ENCODE measurements around the gene ZNF329. TPM values are rescaled to one million over a fixed set of nuclear protein-coding genes. Genes with fewer than 3 reads are reported as not detected.

The ZNF329 gene
- total RNA-seq, 1 donor from 2014 or later, result 5.7 TPM

GRCh38 chr19:58096884-58097283 is 53.7 kb downstream of the ZNF329 start:
- no peak for TF ChIP-seq CTCF (IDR thresholded peaks at IDR 0.05; ENCODE audit: insufficient read depth, low read length, poor library complexity, severe bottlenecking)
- no peak overlapping the region for H3K4me3 ChIP-seq (ENCODE audit: low read depth, low read length)
- no peaks in the 10 kb centered on the region for H3K27me3 ChIP-seq (ENCODE audit: control insufficient read depth, insufficient read depth, low read length)
- H3K36me3 ChIP-seq (ENCODE audit: control insufficient read depth, insufficient read depth, low read length), result peaks cover 2% of the 10 kb centered on the region
- no peak for DNase-seq (ENCODE audit: low read depth)

- H3K27me3 ChIP-seq (ENCODE audit: control insufficient read depth, insufficient read depth, low read length), result no peaks in the 10 kb centered on the region
- no peak for TF ChIP-seq CTCF (IDR thresholded peaks at IDR 0.05; ENCODE audit: insufficient read depth, low read length, poor library complexity, severe bottlenecking)
- H3K4me3 ChIP-seq (ENCODE audit: low read depth, low read length), result no peak overlapping the region
- peaks cover 2% of the 10 kb centered on the region for H3K36me3 ChIP-seq (ENCODE audit: control insufficient read depth, insufficient read depth, low read length)
- DNase-seq (ENCODE audit: low read depth), result no peak
These were observed 55.3 kb downstream of the ZNF329 start for GRCh38 chr19:58095328-58095727.

GRCh38 chr19:58093071-58093470 is 57.5 kb downstream of the ZNF329 start:
- TF ChIP-seq CTCF (IDR thresholded peaks at IDR 0.05; ENCODE audit: insufficient read depth, low read length, poor library complexity, severe bottlenecking), result no peak
- no peak overlapping the region for H3K4me3 ChIP-seq (ENCODE audit: low read depth, low read length)
- H3K36me3 ChIP-seq (ENCODE audit: control insufficient read depth, insufficient read depth, low read length), result peaks cover 2% of the 10 kb centered on the region
- no peaks in the 10 kb centered on the region for H3K27me3 ChIP-seq (ENCODE audit: control insufficient read depth, insufficient read depth, low read length)
- no peak for DNase-seq (ENCODE audit: low read depth)

- peaks cover 2% of the 10 kb centered on the region for H3K36me3 ChIP-seq (ENCODE audit: control insufficient read depth, insufficient read depth, low read length)
- H3K27me3 ChIP-seq (ENCODE audit: control insufficient read depth, insufficient read depth, low read length), result no peaks in the 10 kb centered on the region
- DNase-seq (ENCODE audit: low read depth), result no peak
- no peak for TF ChIP-seq CTCF (IDR thresholded peaks at IDR 0.05; ENCODE audit: insufficient read depth, low read length, poor library complexity, severe bottlenecking)
- no peak overlapping the region for H3K4me3 ChIP-seq (ENCODE audit: low read depth, low read length)
These were observed 59.2 kb downstream of the ZNF329 start for GRCh38 chr19:58091251-58091995.

GRCh38 chr19:58089846-58090245 is 60.7 kb downstream of the ZNF329 start:
- DNase-seq (ENCODE audit: low read depth), result no peak
- no peak for TF ChIP-seq CTCF (IDR thresholded peaks at IDR 0.05; ENCODE audit: insufficient read depth, low read length, poor library complexity, severe bottlenecking)
- H3K4me3 ChIP-seq (ENCODE audit: low read depth, low read length), result no peak overlapping the region

GRCh38 chr19:58088521-58089052 is 62.0 kb downstream of the ZNF329 start:
- no peak overlapping the region for H3K4me3 ChIP-seq (ENCODE audit: low read depth, low read length)
- H3K36me3 ChIP-seq (ENCODE audit: control insufficient read depth, insufficient read depth, low read length), result peaks cover 1% of the 10 kb centered on the region
- DNase-seq (ENCODE audit: low read depth), result no peak
- no peaks in the 10 kb centered on the region for H3K27me3 ChIP-seq (ENCODE audit: control insufficient read depth, insufficient read depth, low read length)
- no peak for TF ChIP-seq CTCF (IDR thresholded peaks at IDR 0.05; ENCODE audit: insufficient read depth, low read length, poor library complexity, severe bottlenecking)

More at GRCh38 chr19:58089846-58090245, 60.7 kb downstream of the ZNF329 start:
- H3K36me3 ChIP-seq (ENCODE audit: control insufficient read depth, insufficient read depth, low read length), result peaks cover 1% of the 10 kb centered on the region
- no peaks in the 10 kb centered on the region for H3K27me3 ChIP-seq (ENCODE audit: control insufficient read depth, insufficient read depth, low read length)
